HCT116 (cell line): ENCODE results near the gene TENM4. TPM values are rescaled to one million over a fixed set of nuclear protein-coding genes. Genes with fewer than 3 reads are reported as not detected.

Experiments used
- ATAC-seq: fragments of 200-7000 bp; cut with Tn5 transposase; 2 replicates; pipeline ENCODE4 v1.9.1; 2020; ENCODE audit warnings: mild to moderate bottlenecking, moderate library complexity
- BruUV-seq: library from RNA; stranded (reverse); fragments of 400-500 nt; replicated peaks from 2 replicates; lab custom pipeline; 2021; lab: Mats Ljungman, UMichigan
- CTCF ChIA-PET: fragments of 300-600 bp; sonication (Branson Sonifier 250); formaldehyde crosslinking; loops from one replicate; lab custom pipeline; 2021; ENCODE audit warnings: antibody characterized with exemption; lab: Charles Lee
- POLR2A ChIA-PET: fragments of 300-600, 350-600 bp; sonication (Branson Sonifier 250); formaldehyde crosslinking; loops from one replicate; lab custom pipeline; 2021; ENCODE audit warnings: antibody characterized with exemption; lab: Charles Lee
- RAD21 ChIA-PET, 2 experiments: fragments of 300-600 bp; sonication (Branson Sonifier 250); formaldehyde crosslinking; loops; one replicate each; lab custom pipeline; 2023; ENCODE audit warnings: low total read pairs in 2 of 2; ENCODE audit not compliant: uncharacterized antibody in 2 of 2, unreplicated experiment in 2 of 2, low non-redundant PET in 1 of 2; lab: Charles Lee
- DNase-seq: peaks from one replicate; pipeline ENCODE4 v3.0.0-alpha.2; 2010; ENCODE audit warnings: low read depth, low spot score
- H2AFZ ChIP-seq: fragments of 200-600 bp; shearing (Covaris generic), sonication (generic); 2 replicates; pipeline ENCODE4 v1.6.1; 2017; ENCODE audit warnings: low read depth, mixed run types, mixed read lengths, antibody characterized with exemption, low read length; ENCODE audit not compliant: poor library complexity, severe bottlenecking
- H3K27ac ChIP-seq: 2 replicates; pipeline ENCODE4 v1.5.1; 2012; ENCODE audit warnings: low read depth, low read length
- H3K27me3 ChIP-seq: fragments of 200-600 bp; sonication (generic); 2 replicates; pipeline ENCODE4 v1.6.1; 2016; ENCODE audit warnings: mixed run types, low read length, mixed read lengths; ENCODE audit not compliant: insufficient read depth
- H3K36me3 ChIP-seq, 2 experiments: fragments of 200-500 bp in 1 of 2; fragments of 200-600 bp in 1 of 2; sonication (Bioruptor generic) in 1 of 2; sonication (generic) in 1 of 2; 2 replicates each; pipeline versions ENCODE4 v1.5.1 to v1.6.1; 2014 to 2016; ENCODE audit warnings: low read length in 2 of 2, inconsistent platforms in 1 of 2, mixed read lengths in 1 of 2, mixed run types in 1 of 2; ENCODE audit not compliant: insufficient read depth in 2 of 2, control insufficient read depth in 1 of 2
- H3K4me1 ChIP-seq, 2 experiments: fragments of 200-600 bp in 1 of 2; sonication (generic) in 1 of 2; 2 replicates each; pipeline versions ENCODE4 v1.5.1 to v1.6.1; 2012 to 2017; ENCODE audit warnings: low read length in 2 of 2, inconsistent platforms in 1 of 2, mild to moderate bottlenecking in 1 of 2, mixed read lengths in 1 of 2, mixed run types in 1 of 2, moderate library complexity in 1 of 2; ENCODE audit not compliant: insufficient read depth in 2 of 2, control insufficient read depth in 1 of 2
- H3K4me2 ChIP-seq: fragments of 200-600 bp; sonication (generic); 2 replicates; pipeline ENCODE4 v1.6.1; 2017; ENCODE audit warnings: mixed run types, low read length, mixed read lengths
- H3K4me3 ChIP-seq, 2 experiments: fragments of 200-600 bp in 1 of 2; sonication (generic) in 1 of 2; replicated peaks in 1 of 2; 2 replicates each; pipeline ENCODE4 v1.5.1; 2011 to 2016; ENCODE audit warnings: low read length in 2 of 2, control low read depth in 1 of 2, low read depth in 1 of 2, mild to moderate bottlenecking in 1 of 2, mixed read lengths in 1 of 2, mixed run types in 1 of 2
- H3K79me2 ChIP-seq: fragments of 200-600 bp; sonication (generic); 2 replicates; pipeline ENCODE4 v1.6.1; 2017; ENCODE audit warnings: mild to moderate bottlenecking, mixed run types, low read length, moderate library complexity, mixed read lengths; ENCODE audit not compliant: insufficient read depth
- H3K9ac ChIP-seq: fragments of 200-600 bp; sonication (generic); 2 replicates; pipeline ENCODE4 v1.6.1; 2016; ENCODE audit warnings: low read length, mixed read lengths
- H3K9me2 ChIP-seq: fragments of 200-600 bp; sonication (generic), shearing (Covaris generic); 2 replicates; pipeline ENCODE4 v1.6.1; 2017; ENCODE audit warnings: mixed run types, mild to moderate bottlenecking, moderate library complexity; ENCODE audit not compliant: insufficient read depth
- H3K9me3 ChIP-seq, 2 experiments: fragments of 200-500 bp in 1 of 2; fragments of 200-600 bp in 1 of 2; sonication (Bioruptor generic) in 1 of 2; sonication (generic) in 1 of 2; 2 replicates each; pipeline ENCODE4 v1.6.1; 2014 to 2017; ENCODE audit warnings: low read length in 2 of 2, mixed read lengths in 2 of 2, inconsistent platforms in 1 of 2, low read depth in 1 of 2, mild to moderate bottlenecking in 1 of 2, mixed run types in 1 of 2, moderate library complexity in 1 of 2; ENCODE audit not compliant: control insufficient read depth in 1 of 2, insufficient read depth in 1 of 2
- H4K20me1 ChIP-seq: fragments of 200-600 bp; sonication (generic), shearing (Covaris generic); 2 replicates; pipeline ENCODE4 v1.6.1; 2017; ENCODE audit warnings: mixed run types, mild to moderate bottlenecking, moderate library complexity; ENCODE audit not compliant: insufficient read depth
- ATF3 ChIP-seq: IDR thresholded peaks from 2 replicates; pipeline ENCODE4 v1.6.1; 2012
- CEBPB ChIP-seq: IDR thresholded peaks from 2 replicates; pipeline ENCODE4 v1.6.1; 2012; ENCODE audit warnings: low read depth
- CTCF ChIP-seq, 3 experiments: fragments of 200-600 bp in 1 of 3; sonication (generic) in 1 of 3; IDR thresholded peaks in 2 of 3; conservative IDR thresholded peaks in 1 of 3; 2 replicates each; pipeline ENCODE4 v1.5.1; 2012 to 2017; ENCODE audit warnings: low read depth in 2 of 3, low read length in 2 of 3, antibody characterized with exemption in 1 of 3, borderline replicate concordance in 1 of 3, control low read depth in 1 of 3, mild to moderate bottlenecking in 1 of 3, mixed read lengths in 1 of 3, mixed run types in 1 of 3, moderate library complexity in 1 of 3; ENCODE audit not compliant: insufficient read depth in 1 of 3
- EGR1 ChIP-seq: IDR thresholded peaks from 2 replicates; pipeline ENCODE4 v1.6.1; 2012; ENCODE audit warnings: low read depth
- ELF1 ChIP-seq: IDR thresholded peaks from 2 replicates; pipeline ENCODE4 v1.6.1; 2012; ENCODE audit warnings: low read depth, borderline replicate concordance
- POLR2A ChIP-seq: IDR thresholded peaks from 2 replicates; pipeline ENCODE4 v1.7.0; 2011; ENCODE audit warnings: borderline replicate concordance; ENCODE audit not compliant: insufficient read depth, insufficient read length; ENCODE audit errors: extremely low read depth
- POLR2AphosphoS5 ChIP-seq: IDR thresholded peaks from 2 replicates; pipeline ENCODE4 v1.6.1; 2011; ENCODE audit warnings: mild to moderate bottlenecking, low read depth, low read length, moderate library complexity
- SP1 ChIP-seq: IDR thresholded peaks from 2 replicates; pipeline ENCODE4 v1.6.1; 2012; ENCODE audit warnings: low read depth
- SRF ChIP-seq: IDR thresholded peaks from 2 replicates; pipeline ENCODE4 v1.6.1; 2012; ENCODE audit warnings: low read depth
- TCF7L2 ChIP-seq: IDR thresholded peaks from 2 replicates; pipeline ENCODE4 v1.7.0; 2011; ENCODE audit warnings: borderline replicate concordance, inconsistent platforms; ENCODE audit not compliant: insufficient read depth, insufficient read length; ENCODE audit errors: extremely low read depth
- ZBTB33 ChIP-seq: IDR thresholded peaks from 2 replicates; pipeline ENCODE4 v1.6.1; 2011; ENCODE audit warnings: mild to moderate bottlenecking, low read length, moderate library complexity; ENCODE audit not compliant: insufficient replicate concordance; ENCODE audit errors: extremely low read depth
- intact Hi-C: fragments of 100-400 bp; cut with micrococcal nuclease; formaldehyde crosslinking; loops from 2 replicates; pipeline ENCODE4 v1.10.0; 2022
- total RNA-seq: library from RNA; stranded (reverse); gene quantifications from one replicate; pipeline ENCODE4 v1.2.1, GENCODE V29; 2021; ENCODE audit not compliant: unreplicated experiment
- TF ChIP-seq, protein P1 (sequence below): IDR thresholded peaks from 2 replicates; pipeline ENCODE4 v1.6.1; 2012

TENM4 gene
- total RNA-seq, 1 experiment from 2014 or later = 0.05 TPM

DNA sequence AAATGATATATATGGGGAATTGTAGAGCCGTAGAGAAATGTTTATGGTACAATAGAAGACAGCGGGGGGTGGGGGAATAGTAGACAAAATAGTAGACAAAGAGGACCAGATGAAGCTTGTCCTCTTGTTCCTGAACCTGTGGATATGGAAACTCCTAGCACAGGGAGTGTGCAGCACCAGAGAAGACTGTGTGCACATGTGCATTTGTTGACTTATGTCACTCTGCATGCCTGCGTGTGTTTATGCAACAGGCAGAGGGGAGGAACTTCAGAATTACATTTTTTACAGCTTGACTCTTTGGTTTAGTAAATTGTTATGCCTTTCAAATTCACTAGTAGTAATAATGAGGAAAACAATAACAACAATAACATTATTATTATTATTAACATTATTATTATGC is 36.0 kb downstream of the TENM4 start:
- no TSS peak for BruUV-seq
- no peak for ATAC-seq
- no peaks in the 10 kb centered on the region for H4K20me1 ChIP-seq
- TF ChIP-seq EGR1 (no peak), TCF7L2 (no peak), ZBTB33 (no peak), SP1 (no peak), CTCF (IDR thresholded peaks at IDR 0.05 in 2 of 3, conservative IDR thresholded peaks at IDR 0.05 in 1 of 3; ENCODE audit: borderline replicate concordance in 1 of 3, insufficient read depth in 1 of 3, low read depth in 2 of 3, low read length in 2 of 3) (no peak), POLR2AphosphoS5 (no peak), SRF (no peak), POLR2A (no peak), ELF1 (no peak), ATF3 (no peak), CEBPB (no peak)
- TF ChIP-seq, protein P1, sequence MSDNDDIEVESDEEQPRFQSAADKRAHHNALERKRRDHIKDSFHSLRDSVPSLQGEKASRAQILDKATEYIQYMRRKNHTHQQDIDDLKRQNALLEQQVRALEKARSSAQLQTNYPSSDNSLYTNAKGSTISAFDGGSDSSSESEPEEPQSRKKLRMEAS = no peak
- H3K79me2 ChIP-seq = no peaks in the 10 kb centered on the region
- no peak overlapping the region for H3K27ac ChIP-seq
- no peak overlapping the region for H3K4me2 ChIP-seq
- H3K4me3 ChIP-seq = no peak overlapping the region
- ChIA-PET POLR2A (no interaction called here), RAD21 (no interaction called here), CTCF (no interaction called here)
- no peak overlapping the region for H3K9ac ChIP-seq
- no peaks in the 10 kb centered on the region for H3K4me1 ChIP-seq
- no peak overlapping the region for H2AFZ ChIP-seq
- DNase-seq = no peak
- H3K36me3 ChIP-seq = no peaks in the 10 kb centered on the region
- no peaks in the 10 kb centered on the region for H3K9me2 ChIP-seq
- intact Hi-C loops = no loop called here
- no peaks in the 10 kb centered on the region for H3K27me3 ChIP-seq
- no peaks in the 10 kb centered on the region for H3K9me3 ChIP-seq
